Hepatocyte (in vitro differentiated cells): ENCODE results near the gene RECK. TPM values are rescaled to one million over a fixed set of nuclear protein-coding genes. Genes with fewer than 3 reads are reported as not detected.

Experiments
- DNase-seq: peaks from one replicate; pipeline ENCODE4 v3.0.0-alpha.2; 2016; ENCODE audit warnings: low spot score
- H2AFZ ChIP-seq: fragments of 200-600 bp; sonication (generic); 2 replicates; pipeline ENCODE4 v1.6.0; 2016; ENCODE audit warnings: antibody characterized with exemption, mild to moderate bottlenecking
- H3K27ac ChIP-seq: fragments of 200-600 bp; sonication (generic); 2 replicates; pipeline ENCODE4 v1.5.1; 2016; ENCODE audit warnings: mild to moderate bottlenecking
- H3K27me3 ChIP-seq: fragments of 200-600 bp; sonication (generic); 2 replicates; pipeline ENCODE4 v1.6.1; 2016
- H3K36me3 ChIP-seq: fragments of 200-600 bp; sonication (generic); replicated peaks from 2 replicates; pipeline ENCODE4 v1.5.1; 2016; ENCODE audit warnings: low read depth; ENCODE audit not compliant: insufficient read depth
- H3K4me1 ChIP-seq: fragments of 200-600 bp; sonication (generic); 2 replicates; pipeline ENCODE4 v1.5.1; 2016; ENCODE audit warnings: mild to moderate bottlenecking, moderate library complexity; ENCODE audit not compliant: insufficient read depth
- H3K4me2 ChIP-seq: fragments of 200-600 bp; sonication (generic); 2 replicates; pipeline ENCODE4 v1.6.0; 2016
- H3K4me3 ChIP-seq: fragments of 200-600 bp; sonication (generic); 2 replicates; pipeline ENCODE4 v1.5.1; 2016; ENCODE audit warnings: mild to moderate bottlenecking
- H3K79me2 ChIP-seq: fragments of 200-600 bp; sonication (generic); 2 replicates; pipeline ENCODE4 v1.6.0; 2017; ENCODE audit warnings: mild to moderate bottlenecking
- H3K9me2 ChIP-seq: fragments of 200-600 bp; sonication (generic); replicated peaks from 2 replicates; pipeline ENCODE4 v1.6.0; 2017; ENCODE audit warnings: mild to moderate bottlenecking; ENCODE audit not compliant: insufficient read depth
- H3K9me3 ChIP-seq: fragments of 200-600 bp; sonication (generic); 2 replicates; pipeline ENCODE4 v1.5.1; 2016; ENCODE audit warnings: low read depth, mild to moderate bottlenecking
- H4K20me1 ChIP-seq: fragments of 200-600 bp; sonication (generic); 2 replicates; pipeline ENCODE4 v1.6.0; 2016; ENCODE audit warnings: mild to moderate bottlenecking; ENCODE audit not compliant: insufficient read depth, poor library complexity, severe bottlenecking
- CTCF ChIP-seq: fragments of 200-600 bp; sonication (generic); IDR thresholded peaks from 2 replicates; pipeline ENCODE4 v1.5.1; 2016; ENCODE audit warnings: antibody characterized with exemption, mild to moderate bottlenecking; ENCODE audit not compliant: poor library complexity
- EZH2 ChIP-seq: fragments of 200-600 bp; sonication (generic); IDR thresholded peaks from 2 replicates; pipeline ENCODE4 v1.6.1; 2016; ENCODE audit warnings: antibody characterized with exemption, mild to moderate bottlenecking, borderline replicate concordance
- EZH2phosphoT487 ChIP-seq: fragments of 200-600 bp; sonication (generic); IDR thresholded peaks from one replicate; pipeline ENCODE4 v1.6.1; 2018; ENCODE audit warnings: antibody characterized with exemption, mild to moderate bottlenecking, low read depth, moderate library complexity; ENCODE audit not compliant: unreplicated experiment, severe bottlenecking
- WGBS: methylation state at CpG from one replicate; pipeline ENCODE4 v1.1.6; 2016; ENCODE audit warnings: low lambda C conversion rate; ENCODE audit errors: missing lambda C conversion rate; 5-methylcytosine and 5-hydroxymethylcytosine counted together
- polyA plus RNA-seq: library from polyadenylated mRNA; unstranded; fragments of >200 nt; fragmentation: Nextera tagmentation; extraction: Ambion mirVana; gene quantifications from 2 replicates; pipeline ENCODE4 v1.2.1, GENCODE V29; 2016
- total RNA-seq: library from RNA; depleted of rRNA; stranded (reverse); fragments of >200 nt; gene quantifications from 2 replicates; pipeline ENCODE4 v1.2.3, GENCODE V29; 2014

The RECK gene
- total and polyA plus RNA-seq, 2 experiments from 2014 or later = 13.5 to 15.3 TPM

- Histone ChIP-seq H3K9me2 (no peaks in the 10 kb centered on the region), H3K79me2 (no peaks in the 10 kb centered on the region), H3K9me3 (no peaks in the 10 kb centered on the region), H3K27me3 (no peaks in the 10 kb centered on the region), H3K4me1 (peaks cover 2% of the 10 kb centered on the region), H2AFZ (no peak overlapping the region), H3K36me3 (no peaks in the 10 kb centered on the region), H3K4me3 (no peak overlapping the region), H3K4me2 (no peak overlapping the region), H4K20me1 (no peaks in the 10 kb centered on the region), H3K27ac (no peak overlapping the region)
- DNase-seq = no peak
- 85% methylated on average over 10 of the region's 10 CpGs for WGBS
- no peak for TF ChIP-seq EZH2phosphoT487
- no peak for TF ChIP-seq CTCF
Measured at GRCh38 chr9:36146651-36147050, 109.9 kb downstream of the RECK start.

- Histone ChIP-seq H3K36me3 (no peaks in the 10 kb centered on the region), H3K4me1 (peaks cover 1% of the 10 kb centered on the region), H3K9me2 (no peaks in the 10 kb centered on the region), H4K20me1 (no peaks in the 10 kb centered on the region), H3K27ac (no peak overlapping the region), H3K27me3 (no peaks in the 10 kb centered on the region), H3K4me3 (no peak overlapping the region), H3K4me2 (no peak overlapping the region), H3K79me2 (no peaks in the 10 kb centered on the region), H3K9me3 (no peaks in the 10 kb centered on the region), H2AFZ (no peak overlapping the region)
- no peak for TF ChIP-seq CTCF
- no peak for TF ChIP-seq EZH2
- TF ChIP-seq EZH2phosphoT487 = no peak
- no peak for DNase-seq
- WGBS = 98% methylated on average over 14 of the region's 14 CpGs
Measured at GRCh38 chr9:36147441-36148175, 110.9 kb downstream of the RECK start.

- H3K27ac ChIP-seq = peak overlapping the region; percentile 6
Measured at GRCh38 chr9:36148311-36149051, 111.8 kb downstream of the RECK start.

More at GRCh38 chr9:36148311-36149051, 111.8 kb downstream of the RECK start:
- Histone ChIP-seq H3K9me3 (no peaks in the 10 kb centered on the region), H4K20me1 (no peaks in the 10 kb centered on the region), H3K36me3 (no peaks in the 10 kb centered on the region), H3K4me1 (no peaks in the 10 kb centered on the region), H2AFZ (no peak overlapping the region), H3K4me2 (no peak overlapping the region), H3K27me3 (no peaks in the 10 kb centered on the region), H3K4me3 (no peak overlapping the region), H3K9me2 (no peaks in the 10 kb centered on the region), H3K79me2 (no peaks in the 10 kb centered on the region)
- TF ChIP-seq EZH2phosphoT487 = no peak
- no peak for TF ChIP-seq EZH2
- TF ChIP-seq CTCF = no peak
- 78% methylated on average over 14 of the region's 14 CpGs for WGBS
- peak; percentile 87 for DNase-seq
